GM12892 (cell line): ENCODE results near the gene CPED1.
A peak's percentile ranks its signal among the peaks of the same experiment; 100 is the strongest.
"Not testable (repeated sequence)": the region's sequence is repeated elsewhere in the genome, so short reads cannot be mapped to it uniquely, and the experiment has no call there.

Source experiments
- DNase-seq: peaks from one replicate; pipeline ENCODE4 v3.0.0; 2011; ENCODE audit not compliant: insufficient read length
- FAIRE-seq: peaks from 2 replicates; lab custom pipeline; 2011; peaks lifted over from hg19 to GRCh38; lab: Jason Lieb, UNC
- POLR2A ChIP-seq: IDR thresholded peaks from 2 replicates; pipeline ENCODE4 v1.6.1; 2011; ENCODE audit warnings: low read depth, low read length, control low read depth
- POLR2AphosphoS5 ChIP-seq: IDR thresholded peaks from 2 replicates; pipeline ENCODE4 v1.6.1; 2011; ENCODE audit warnings: low read depth, low read length, control low read depth
- TAF1 ChIP-seq: IDR thresholded peaks from 2 replicates; pipeline ENCODE4 v1.6.1; 2011; ENCODE audit warnings: low read depth, mild to moderate bottlenecking, control low read depth, low read length, borderline replicate concordance

Gene CPED1

DNA sequence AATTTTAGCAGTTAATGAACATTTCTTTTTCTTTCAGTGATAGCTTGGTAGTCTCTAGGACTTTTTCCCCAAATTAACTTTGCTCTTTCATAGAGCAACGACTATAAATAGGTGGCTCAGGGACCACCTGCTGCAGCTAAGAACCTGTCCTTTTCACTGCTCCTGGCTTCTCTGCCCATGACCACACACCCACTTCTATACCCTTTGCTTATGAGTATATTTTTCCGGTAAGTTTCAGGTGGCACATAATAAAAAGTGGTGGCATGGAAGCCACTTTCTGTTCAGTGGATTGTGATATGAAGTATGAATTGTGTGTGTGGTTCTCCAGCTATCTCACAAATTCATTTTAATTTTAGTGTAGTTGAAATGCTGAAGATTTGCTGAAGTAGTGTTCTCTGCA, 36.7 kb upstream of the CPED1 start:
- no peak for DNase-seq
- FAIRE-seq, result no peak
- TF ChIP-seq TAF1, result no peak
- TF ChIP-seq POLR2A, result no peak
- TF ChIP-seq POLR2AphosphoS5, result no peak

DNA sequence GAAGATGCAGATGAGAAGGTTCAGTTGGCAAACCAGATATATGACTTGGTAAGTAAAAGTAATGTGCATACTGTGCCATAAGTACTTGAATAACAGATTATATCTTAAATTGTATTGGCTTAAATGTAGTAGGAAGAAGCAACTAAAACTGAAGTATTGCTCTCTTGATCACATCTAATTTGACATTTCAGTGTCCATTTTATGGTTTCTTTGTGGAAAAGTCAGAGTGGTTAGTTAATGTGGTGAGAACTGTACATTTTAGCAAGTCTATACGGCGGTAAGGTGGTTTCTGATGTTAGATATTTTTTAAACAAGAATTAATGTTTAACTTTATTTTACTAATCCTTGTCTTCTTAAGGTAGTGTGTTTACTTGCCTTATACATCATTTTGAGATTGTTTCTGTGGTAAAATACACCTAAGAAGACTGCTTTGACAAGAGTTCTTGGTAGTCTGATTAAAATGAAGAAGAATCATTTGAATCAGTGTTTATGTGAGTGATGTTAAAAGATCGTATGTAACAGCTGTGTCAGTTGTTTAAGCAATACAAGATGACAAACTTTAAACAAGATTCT, 32.8 kb upstream of the CPED1 start:
- DNase-seq, result no peak
- FAIRE-seq, result peak; percentile 30
- TF ChIP-seq POLR2A (no peak), POLR2AphosphoS5 (no peak), TAF1 (no peak)

DNA sequence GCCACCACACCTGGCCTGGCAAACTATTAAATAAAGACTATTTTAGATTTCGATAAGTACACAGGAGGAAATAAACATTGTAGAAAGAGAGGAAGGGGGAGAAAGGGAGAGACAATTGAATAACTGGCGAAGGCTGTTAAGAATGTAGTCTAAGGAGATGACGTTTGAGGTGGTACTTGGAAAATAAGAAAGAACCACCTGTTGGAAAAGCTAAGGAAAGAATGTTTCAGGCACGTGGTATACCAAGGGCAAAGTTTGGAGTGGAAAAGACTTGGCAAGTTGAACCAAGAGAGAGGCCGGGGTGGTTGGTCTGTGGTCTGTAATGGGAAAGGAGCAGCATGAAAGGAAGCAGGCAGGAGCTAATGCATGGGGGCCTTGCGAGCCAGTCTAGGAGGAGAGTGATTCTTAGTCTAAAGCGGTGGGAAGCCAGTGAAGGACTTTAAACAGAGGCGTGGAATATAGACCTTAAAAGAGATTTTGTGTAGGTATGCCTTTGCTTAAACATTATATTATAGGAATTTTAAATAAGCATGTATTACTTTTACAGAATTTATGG, 28.5 kb upstream of the CPED1 start:
- no peak for DNase-seq
- TF ChIP-seq TAF1, result no peak
- TF ChIP-seq POLR2AphosphoS5, result no peak
- TF ChIP-seq POLR2A, result no peak
- no peak for FAIRE-seq

GRCh38 chr7:120960714-120961113, 27.8 kb upstream of the CPED1 start:
- TF ChIP-seq POLR2A (no peak), TAF1 (no peak), POLR2AphosphoS5 (no peak)
- DNase-seq (no peak), FAIRE-seq (no peak)

- peak; percentile 50 for FAIRE-seq
- no peak for DNase-seq
- TF ChIP-seq POLR2A (no peak), TAF1 (no peak), POLR2AphosphoS5 (no peak)
Observed at GRCh38 chr7:120961638-120962173, 26.8 kb upstream of the CPED1 start.

DNA sequence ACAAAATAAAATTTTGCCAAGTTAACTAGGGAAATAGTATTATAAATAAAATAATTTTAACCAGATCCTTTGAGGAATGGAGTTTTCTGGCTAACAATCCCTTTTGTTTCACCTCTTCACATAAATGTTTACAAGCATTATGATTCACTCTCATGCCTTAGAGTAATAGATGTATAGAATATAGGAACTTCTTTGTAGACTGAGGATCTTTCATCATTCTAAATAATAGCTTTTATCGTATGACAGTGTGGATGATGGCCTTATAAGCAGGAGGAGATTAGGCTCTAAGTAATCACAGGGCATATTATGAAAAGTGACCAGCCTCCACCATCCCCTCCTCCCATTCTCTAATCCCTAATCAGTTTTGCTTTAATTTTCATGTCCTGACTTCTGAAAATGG, 24.4 kb upstream of the CPED1 start:
- FAIRE-seq, result no peak
- no peak for TF ChIP-seq POLR2AphosphoS5
- TF ChIP-seq TAF1, result no peak
- TF ChIP-seq POLR2A, result no peak
- DNase-seq, result no peak

- TF ChIP-seq POLR2A (no peak), TAF1 (no peak), POLR2AphosphoS5 (no peak)
- DNase-seq, result no peak
Observed at GRCh38 chr7:120966961-120967360, 21.6 kb upstream of the CPED1 start.

GRCh38 chr7:120973849-120974248, 14.7 kb upstream of the CPED1 start:
- no peak for FAIRE-seq
- no peak for TF ChIP-seq TAF1
- no peak for TF ChIP-seq POLR2A
- TF ChIP-seq POLR2AphosphoS5, result no peak
- DNase-seq, result no peak

More at GRCh38 chr7:120966961-120967360, 21.6 kb upstream of the CPED1 start:
- FAIRE-seq, result no peak

- DNase-seq, result no peak
- no peak for TF ChIP-seq POLR2A
- TF ChIP-seq TAF1, result no peak
- TF ChIP-seq POLR2AphosphoS5, result no peak
- FAIRE-seq, result no peak
Observed at GRCh38 chr7:120979765-120980499, 8.6 kb upstream of the CPED1 start.

DNA sequence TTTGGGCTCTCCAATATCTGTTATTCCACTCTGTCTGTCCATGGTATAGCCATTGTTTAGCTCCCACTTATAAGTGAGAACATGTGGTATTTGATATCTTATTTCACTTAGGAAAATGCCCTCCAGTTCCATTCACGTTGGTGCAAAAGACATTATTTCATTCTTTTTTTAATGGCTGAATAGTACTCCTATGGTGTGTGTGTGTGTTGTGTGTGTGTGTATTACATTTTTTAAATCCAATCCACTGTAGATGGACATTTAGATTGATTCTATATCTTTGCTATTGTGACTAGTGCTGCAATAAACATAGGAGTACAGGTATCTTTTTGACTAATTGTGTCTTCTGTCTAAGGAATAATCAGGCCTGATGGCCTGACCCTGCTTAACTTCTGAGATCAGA, 7.4 kb upstream of the CPED1 start:
- no peak for TF ChIP-seq POLR2AphosphoS5
- TF ChIP-seq POLR2A, result no peak
- no peak for TF ChIP-seq TAF1
- no peak for FAIRE-seq
- no peak for DNase-seq

DNA sequence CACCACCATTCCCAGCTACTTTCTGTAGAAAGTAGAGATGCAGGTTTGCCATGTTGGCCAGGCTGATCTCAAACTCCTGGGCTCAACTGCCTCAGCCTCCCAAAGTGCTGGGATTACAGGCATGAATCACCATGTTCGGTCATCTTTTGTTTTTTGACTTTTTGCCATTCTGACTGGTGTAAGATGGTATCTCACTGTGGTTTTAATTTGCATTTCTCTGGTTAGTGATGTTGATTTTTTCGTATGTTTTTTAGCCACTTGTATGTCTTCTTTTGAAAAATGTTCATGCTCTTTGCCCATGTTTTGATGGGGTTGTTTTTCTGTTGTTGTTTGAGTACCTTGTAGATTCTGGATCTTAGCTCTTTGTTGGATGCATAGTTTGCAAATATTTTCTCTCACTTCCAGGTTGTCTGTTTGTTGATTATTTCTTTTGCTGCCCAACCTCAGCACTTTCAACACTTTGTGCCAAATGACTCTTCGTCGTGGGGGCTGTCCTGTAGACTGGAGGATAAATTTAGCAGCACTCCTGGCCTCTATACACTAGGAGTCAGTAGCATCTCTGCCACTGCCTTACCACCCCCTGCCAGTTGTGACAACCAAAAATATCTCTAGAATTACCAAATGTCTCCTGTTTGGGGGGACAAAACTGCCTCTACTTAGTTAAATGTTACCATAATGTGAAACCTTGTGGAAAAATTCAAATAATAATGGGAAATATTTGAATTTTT, 6.5 kb upstream of the CPED1 start:
- FAIRE-seq, result no peak
- DNase-seq, result no peak
- TF ChIP-seq POLR2AphosphoS5, result no peak
- TF ChIP-seq TAF1, result no peak
- no peak for TF ChIP-seq POLR2A

DNA sequence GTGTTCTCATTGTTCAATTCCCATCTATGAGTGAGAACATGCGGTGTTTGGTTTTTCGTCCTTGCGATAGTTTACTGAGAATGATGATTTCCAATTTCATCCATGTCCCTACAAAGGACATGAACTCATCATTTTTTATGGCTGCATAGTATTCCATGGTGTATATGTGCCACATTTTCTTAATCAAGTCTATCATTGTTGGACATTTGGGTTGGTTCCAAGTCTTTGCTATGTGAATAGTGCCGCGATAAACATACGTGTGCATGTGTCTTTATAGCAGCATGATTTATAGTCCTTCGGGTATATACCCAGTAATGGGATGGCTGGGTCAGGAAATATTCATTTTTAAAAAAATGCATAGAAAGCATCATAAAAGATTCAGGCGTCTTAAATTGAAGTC, 4.9 kb upstream of the CPED1 start:
- FAIRE-seq, DNase-seq: not testable (repeated sequence)
